GM19328 (cell line): ENCODE measurements around the gene MOGAT3.

Experiments
- ATAC-seq: cut with Tn5 transposase; IDR thresholded peaks from one replicate; pipeline ENCODE4 v1.9.1; 2021; ENCODE audit warnings: mild to moderate bottlenecking, moderate library complexity; ENCODE audit not compliant: unreplicated experiment

The MOGAT3 gene

GRCh38 chr7:101234636-101235035 is 33.8 kb upstream of the MOGAT3 start:
- ATAC-seq = no peak

- ATAC-seq = no peak
Observed at GRCh38 chr7:101233907-101234547, 33.2 kb upstream of the MOGAT3 start.

DNA sequence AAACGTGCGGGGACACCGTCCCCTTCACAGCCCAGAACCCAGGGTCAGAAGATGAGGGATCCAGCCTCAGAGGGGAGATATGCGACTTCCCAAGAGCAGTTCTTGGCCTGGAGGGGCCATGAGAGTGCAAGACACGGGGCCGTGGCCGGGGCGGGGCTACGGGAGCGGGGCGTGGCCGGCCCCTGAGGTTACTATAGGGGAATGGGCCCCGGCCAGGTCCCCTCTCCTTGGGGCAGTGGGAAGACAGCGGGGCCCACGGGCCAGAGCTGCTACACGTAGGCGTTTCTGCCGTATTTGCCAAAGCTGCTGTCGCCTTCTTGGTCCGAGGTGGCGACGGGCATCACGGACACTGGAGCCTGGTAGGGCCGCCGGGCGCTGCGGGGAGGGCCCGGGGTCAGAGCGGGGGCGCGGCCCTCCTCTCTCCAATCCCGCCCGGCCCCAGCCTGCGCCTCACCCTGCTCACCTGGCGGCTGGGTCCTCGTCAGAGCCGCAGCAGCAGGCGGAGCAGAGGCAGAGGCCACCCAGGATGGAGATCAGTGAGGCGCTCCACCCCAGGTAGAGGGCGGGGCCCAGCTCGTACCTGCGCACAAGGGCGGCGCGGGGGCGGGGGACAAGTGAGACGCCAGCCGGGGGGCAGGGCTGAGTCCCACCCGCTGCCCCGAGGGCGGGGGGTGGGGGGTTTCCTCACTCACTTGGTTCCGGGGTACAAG is 31.5 kb upstream of the MOGAT3 start:
- no peak for ATAC-seq

DNA sequence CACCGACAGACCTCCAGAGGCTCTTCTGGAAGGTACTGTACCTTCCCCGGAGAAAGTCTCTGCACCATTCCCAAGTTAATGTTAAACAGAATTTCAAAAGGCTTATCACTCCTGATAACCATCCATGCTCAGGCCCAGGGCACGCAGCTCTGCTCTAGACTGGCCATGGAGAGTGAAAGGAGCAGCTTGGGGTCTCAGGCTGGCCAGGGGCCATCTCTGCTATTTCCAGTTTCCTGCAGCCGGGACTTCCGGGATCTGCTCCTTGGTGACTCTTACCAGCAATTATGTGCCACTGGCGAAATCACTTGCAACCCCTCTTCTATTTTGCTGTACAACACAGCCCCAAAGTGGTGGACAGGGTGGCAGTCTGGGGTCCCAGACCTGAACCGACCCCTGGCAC is 30.8 kb upstream of the MOGAT3 start:
- ATAC-seq = no peak

GRCh38 chr7:101226721-101227120 is 25.9 kb upstream of the MOGAT3 start:
- no peak for ATAC-seq

DNA sequence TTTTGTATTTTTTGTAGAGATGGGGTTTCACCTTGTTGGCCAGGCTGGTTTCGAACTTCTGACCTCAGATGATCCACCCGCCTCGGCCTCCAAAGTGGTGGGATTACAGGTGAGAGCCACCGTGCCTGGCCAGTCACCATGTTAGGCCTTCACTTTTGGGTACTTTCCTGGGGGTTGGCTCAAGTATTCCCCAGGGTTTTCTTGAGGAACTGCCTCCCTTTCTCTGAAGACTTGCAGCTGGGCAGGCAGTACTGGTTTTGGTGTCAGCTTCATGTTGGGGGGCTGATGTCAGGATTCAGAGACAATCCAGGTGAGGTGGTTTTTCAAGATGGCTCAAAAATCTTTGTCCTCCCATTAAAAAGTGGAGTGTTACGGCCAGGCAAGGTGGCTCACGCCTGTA is 24.8 kb upstream of the MOGAT3 start:
- no peak for ATAC-seq

DNA sequence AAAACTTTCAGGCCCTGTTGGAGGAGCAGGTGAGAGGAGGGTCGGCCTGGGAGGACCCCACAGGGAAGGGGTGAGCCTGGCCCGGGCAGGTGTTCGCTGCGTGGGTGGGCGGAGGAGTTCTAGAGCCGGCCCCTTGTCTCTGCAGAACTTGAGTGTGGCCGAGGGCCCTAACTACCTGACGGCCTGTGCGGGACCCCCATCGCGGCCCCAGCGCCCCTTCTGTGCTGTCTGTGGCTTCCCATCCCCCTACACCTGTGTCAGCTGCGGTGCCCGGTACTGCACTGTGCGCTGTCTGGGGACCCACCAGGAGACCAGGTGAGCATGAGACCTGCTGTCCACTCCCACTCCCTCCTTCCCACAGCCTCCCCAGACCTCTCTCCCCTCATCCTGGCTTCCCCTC is 22.7 kb upstream of the MOGAT3 start:
- ATAC-seq = no peak

DNA sequence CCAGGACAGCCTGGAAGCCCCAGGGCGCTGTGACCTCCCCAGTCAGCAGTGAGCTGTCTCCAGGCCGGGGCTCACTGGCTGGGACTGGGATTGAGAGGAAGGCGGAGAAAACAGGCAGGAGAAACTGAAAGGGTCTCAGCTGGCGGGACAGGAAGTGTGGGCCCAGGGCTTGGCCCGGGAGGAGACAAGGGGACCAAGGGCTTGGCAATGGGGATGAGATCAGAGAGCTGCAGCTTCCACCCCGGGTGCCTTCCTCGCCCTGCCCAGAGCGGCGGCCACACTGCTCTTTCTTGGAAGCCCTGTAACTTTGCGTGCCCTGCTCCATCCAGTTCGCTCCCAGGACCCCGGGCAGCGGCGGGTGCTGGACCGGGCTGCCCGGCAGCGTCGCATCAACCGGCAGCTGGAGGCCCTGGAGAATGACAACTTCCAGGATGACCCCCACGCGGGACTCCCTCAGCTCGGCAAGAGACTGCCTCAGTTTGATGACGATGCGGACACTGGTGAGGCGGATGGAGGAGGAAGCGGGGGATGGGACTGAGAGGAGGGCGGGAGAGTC is 21.5 kb upstream of the MOGAT3 start:
- no peak for ATAC-seq

DNA sequence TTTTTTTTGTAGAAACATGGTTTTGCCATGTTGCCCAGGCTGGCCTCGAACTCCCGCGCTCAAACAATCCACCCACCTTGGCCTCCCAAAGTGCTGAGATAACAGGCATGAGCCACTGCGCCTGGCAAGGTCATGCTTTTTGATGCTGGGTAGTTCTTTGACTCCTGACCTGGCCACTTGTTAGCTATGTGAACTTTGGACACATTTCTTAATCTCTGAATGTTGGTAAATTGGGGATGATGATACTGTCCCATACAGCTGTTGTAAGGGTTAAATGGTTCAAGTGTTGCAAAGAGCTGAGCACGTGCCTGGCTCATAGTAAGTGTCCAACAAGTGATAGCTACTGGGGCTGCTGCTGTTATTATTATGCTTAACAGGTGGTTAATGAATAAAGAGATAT is 19.5 kb upstream of the MOGAT3 start:
- no peak for ATAC-seq

DNA sequence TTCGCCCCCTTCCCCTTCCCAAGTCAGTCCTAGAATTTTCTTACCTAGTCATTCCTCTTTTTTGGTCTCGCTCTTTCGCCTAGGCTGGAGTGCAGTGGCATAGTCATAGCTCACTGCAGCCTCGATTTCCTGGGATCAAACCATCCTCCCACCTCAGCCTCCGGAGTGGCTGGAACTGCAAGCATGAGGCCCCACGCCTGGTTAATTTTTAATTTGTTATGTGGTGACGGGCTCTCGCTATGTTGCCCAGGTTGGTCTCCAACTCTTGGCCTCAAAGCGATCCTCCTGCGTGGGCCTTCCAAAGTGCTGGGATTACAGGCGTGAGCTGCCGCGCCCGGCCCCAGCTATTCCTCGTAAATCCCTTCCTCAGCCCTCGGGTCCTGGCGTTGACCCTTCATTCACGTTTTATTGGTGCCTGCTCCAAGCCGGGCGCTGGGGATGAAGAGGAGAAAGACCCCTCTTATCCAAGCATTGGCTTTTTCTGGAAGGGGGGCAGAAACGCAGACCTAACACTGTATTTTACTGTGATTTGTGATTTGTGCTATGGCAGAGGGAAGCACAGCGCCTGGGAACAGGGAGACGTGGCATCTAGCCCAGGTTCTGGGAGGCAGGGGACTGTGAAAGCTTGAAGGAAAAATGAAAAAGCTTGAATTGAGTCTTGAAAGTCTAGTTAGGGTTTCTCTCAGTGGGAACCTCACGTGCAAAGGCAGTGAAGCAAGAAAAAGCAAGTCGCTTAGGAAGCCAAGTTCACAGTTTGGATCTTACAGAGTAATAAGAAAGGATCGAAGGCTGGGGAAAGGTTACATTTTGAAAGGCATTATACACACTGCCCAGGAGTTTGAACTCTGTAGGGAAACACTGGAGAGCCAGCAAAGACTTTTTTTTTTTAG is 17.6 kb upstream of the MOGAT3 start:
- ATAC-seq = no peak

DNA sequence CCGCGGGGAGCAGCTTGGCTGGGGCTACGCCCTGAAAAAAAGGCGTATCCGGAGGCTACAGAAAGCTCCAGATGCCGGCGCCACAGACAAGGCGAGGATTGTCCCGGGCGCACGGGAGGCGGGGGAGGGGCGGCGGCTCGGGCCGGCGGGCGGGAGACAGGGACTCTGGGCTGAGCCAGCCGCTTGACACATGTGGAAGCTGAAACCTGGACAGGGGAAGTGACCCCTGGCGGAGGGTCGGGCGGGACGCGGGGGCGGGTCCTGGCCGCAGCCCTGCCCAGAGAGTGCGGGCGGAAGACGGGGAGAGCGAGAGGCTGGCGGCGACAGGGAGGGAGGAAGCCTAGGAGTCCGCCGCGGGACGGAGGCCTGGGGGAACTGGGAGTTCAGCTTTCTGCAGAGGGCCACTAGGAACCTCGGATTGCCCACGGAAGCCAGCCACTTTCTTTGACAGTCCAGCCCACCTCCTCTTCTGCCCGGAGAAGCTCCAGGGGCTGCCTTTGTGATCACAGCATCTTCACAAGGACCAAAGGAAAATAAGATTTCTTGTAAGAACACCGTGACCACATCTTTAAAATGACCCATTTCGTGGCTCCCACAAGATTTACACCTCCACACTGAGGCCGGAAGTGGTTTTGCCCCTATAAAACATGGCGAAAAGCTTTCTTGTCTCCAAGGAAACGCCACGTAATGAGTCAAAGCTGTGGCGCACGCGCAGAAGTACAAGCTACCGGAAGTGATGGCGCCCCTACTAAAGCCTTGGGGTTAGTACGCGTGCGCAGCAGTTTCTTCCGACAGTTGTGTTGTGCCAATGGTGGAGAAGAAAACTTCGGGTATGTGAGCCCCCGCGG is 16.8 kb upstream of the MOGAT3 start, which contains the start of the genes PLOD3 and ZNHIT1:
TSS of gene PLOD3 (minus strand) at position 194 of the 848 bp plus-strand sequence. CDS start 307 bp downstream, outside the sequence.
TSS of gene ZNHIT1 (plus strand) at position 778 of the 848 bp plus-strand sequence. CDS start at position 809, 31 bp downstream.
- peak; percentile 59 for ATAC-seq

- ATAC-seq = peak; percentile 12
Observed at GRCh38 chr7:101216860-101217387, 16.1 kb upstream of the MOGAT3 start.

GRCh38 chr7:101216001-101216859 is 15.4 kb upstream of the MOGAT3 start:
- ATAC-seq = no peak

- no peak for ATAC-seq
Observed at GRCh38 chr7:101212014-101212413, 11.2 kb upstream of the MOGAT3 start.

DNA sequence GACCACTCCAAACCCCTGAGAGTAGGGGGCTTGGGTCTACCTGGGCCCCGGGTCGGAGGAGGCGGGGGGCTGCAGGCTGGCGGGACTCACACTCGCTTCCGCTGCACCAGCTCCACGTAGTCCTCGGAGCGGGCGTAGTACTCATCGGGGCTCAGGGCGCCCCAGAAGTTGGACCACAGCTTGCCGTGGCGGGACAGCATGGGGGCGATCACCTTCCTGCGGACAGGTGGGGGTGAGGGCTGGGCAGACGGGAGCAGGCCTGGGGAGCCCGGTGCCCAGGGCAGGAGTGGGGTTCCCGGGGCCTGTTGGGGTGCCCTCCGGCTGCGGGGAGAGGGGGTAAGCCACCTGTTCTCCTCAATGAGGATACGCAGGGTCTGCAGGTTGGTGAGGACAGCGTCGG is 10.7 kb upstream of the MOGAT3 start:
- no peak for ATAC-seq

GRCh38 chr7:101210143-101210542 is 9.3 kb upstream of the MOGAT3 start:
- ATAC-seq = no peak

GRCh38 chr7:101208794-101209193 is 8.0 kb upstream of the MOGAT3 start:
- no peak for ATAC-seq

DNA sequence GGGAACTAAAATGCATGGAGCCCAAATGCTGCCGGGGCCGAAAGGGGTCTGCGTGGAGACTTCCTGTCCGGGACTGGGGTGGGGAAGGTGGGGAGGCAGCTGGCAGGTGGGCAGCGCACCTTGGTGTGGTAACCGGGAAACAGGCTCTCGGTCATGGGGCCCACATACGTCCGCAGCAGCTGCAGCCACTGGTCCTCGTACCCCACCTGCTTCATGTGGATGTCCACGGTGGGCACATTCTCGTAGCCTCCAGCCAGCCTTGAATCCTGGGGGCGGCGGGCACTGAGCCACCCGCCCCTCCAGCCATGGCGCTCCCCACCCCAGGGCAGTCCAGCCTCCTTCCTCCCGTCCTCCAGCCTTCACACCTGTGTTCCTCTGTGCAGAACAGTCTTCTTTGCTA is 6.6 kb upstream of the MOGAT3 start:
- ATAC-seq = no peak

DNA sequence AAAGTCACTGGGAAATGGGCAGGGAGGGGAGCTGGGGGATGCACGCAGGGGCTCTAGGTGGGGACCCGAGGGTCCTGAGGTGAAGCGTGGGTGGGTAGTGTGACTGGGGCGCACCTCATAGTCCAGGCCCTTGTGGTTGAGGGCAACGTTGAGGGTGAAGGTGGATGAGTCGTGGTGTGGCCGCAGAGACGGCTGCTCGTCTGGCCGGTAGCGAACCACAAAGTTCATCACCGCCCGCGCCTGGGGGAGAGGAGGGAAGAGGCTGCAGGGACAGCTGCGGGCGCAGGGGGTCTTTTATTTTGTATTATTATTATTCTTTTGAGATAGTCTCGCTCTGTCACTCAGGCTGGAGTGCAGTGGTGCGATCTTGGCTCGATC is 5.8 kb upstream of the MOGAT3 start:
- no peak for ATAC-seq
